Tibial nerve (tissue), 4 donors: ENCODE results near the gene VKORC1L1.
"Not testable (repeated sequence)": the region's sequence is repeated elsewhere in the genome, so short reads cannot be mapped to it uniquely, and the experiment has no call there.

ENCODE experiments used
- EP300 ChIP-seq, 2 donors: sonication (generic); formaldehyde crosslinking; IDR thresholded peaks; one replicate each; pipeline ENCODE4 v1.6.1; 2017; ENCODE audit warnings: antibody characterized with exemption in 2 of 2, mild to moderate bottlenecking in 1 of 2
- TF ChIP-seq, protein P1 (sequence below), 5 experiments: fragments of 200-600 bp in 3 of 5; fragments of 450-650 bp in 2 of 5; sonication (generic) in 3 of 5; IDR thresholded peaks; one replicate each; pipeline ENCODE4 v1.5.1; 2016 to 2019; ENCODE audit warnings: antibody characterized with exemption in 5 of 5, mild to moderate bottlenecking in 3 of 5, moderate library complexity in 2 of 5

DNA sequence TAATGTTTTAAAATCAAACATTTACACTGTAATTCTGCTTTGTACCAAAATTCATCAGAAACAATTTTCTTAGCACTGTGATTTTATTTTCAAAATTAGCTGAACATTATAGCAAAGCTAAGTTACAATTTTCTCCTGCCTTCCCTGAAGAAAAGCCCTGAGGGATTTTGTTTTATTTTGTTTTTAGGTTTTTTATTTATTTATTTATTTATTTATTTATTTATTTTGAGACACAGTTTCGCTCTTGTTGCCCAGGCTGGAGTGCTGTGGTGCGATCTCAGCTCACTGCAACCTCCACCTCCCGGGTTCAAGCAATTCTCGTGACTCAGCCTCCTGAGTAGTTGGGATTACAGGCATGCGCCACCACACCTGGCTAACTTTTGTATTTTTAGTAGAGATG lies 119.0 kb downstream of the VKORC1L1 start:
- TF ChIP-seq, protein P1, sequence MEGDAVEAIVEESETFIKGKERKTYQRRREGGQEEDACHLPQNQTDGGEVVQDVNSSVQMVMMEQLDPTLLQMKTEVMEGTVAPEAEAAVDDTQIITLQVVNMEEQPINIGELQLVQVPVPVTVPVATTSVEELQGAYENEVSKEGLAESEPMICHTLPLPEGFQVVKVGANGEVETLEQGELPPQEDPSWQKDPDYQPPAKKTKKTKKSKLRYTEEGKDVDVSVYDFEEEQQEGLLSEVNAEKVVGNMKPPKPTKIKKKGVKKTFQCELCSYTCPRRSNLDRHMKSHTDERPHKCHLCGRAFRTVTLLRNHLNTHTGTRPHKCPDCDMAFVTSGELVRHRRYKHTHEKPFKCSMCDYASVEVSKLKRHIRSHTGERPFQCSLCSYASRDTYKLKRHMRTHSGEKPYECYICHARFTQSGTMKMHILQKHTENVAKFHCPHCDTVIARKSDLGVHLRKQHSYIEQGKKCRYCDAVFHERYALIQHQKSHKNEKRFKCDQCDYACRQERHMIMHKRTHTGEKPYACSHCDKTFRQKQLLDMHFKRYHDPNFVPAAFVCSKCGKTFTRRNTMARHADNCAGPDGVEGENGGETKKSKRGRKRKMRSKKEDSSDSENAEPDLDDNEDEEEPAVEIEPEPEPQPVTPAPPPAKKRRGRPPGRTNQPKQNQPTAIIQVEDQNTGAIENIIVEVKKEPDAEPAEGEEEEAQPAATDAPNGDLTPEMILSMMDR (IDR thresholded peaks at IDR 0.05), result not testable (repeated sequence)
- not testable (repeated sequence) for TF ChIP-seq EP300 (IDR thresholded peaks at IDR 0.05)
